ENCODE results near the gene TGM3.

The TGM3 gene

GRCh38 chr20:2295886-2296515 is at the start of gene TGM3:
TGM3 (plus strand) TSS chr20:2296001; CDS start chr20:2296064, 63 bp downstream.
- no peaks in the 10 kb centered on the region for H3K36me3 ChIP-seq (ENCODE audit: insufficient read depth, low read length)
- H3K9ac ChIP-seq (ENCODE audit: insufficient read length), result no peak within 1 kb of the TSS
- H3K4me3 ChIP-seq, result no peak within 1 kb of the TSS
- H3K9me3 ChIP-seq (ENCODE audit: low read depth, low read length), result no peaks in the 10 kb centered on the region
- no peak for DNase-seq (ENCODE audit: low read depth, low spot score)
- TF ChIP-seq EZH2 (IDR thresholded peaks at IDR 0.05) (no peak), POLR2AphosphoS5 (IDR thresholded peaks at IDR 0.05; ENCODE audit: borderline replicate concordance, low read depth, low read length) (no peak), FOXP2 (optimal IDR thresholded peaks at IDR 0.05; ENCODE audit: control extremely low read depth, extremely low read length, insufficient read depth) (no peak)
- H3K27ac ChIP-seq, result no peak within 1 kb of the TSS

GRCh38 chr20:2246069-2246491 is 49.7 kb upstream of the TGM3 start:
- no peak overlapping the region for H3K9ac ChIP-seq (ENCODE audit: insufficient read length)
- H3K36me3 ChIP-seq (ENCODE audit: insufficient read depth, low read length), result no peaks in the 10 kb centered on the region
- no peaks in the 10 kb centered on the region for H3K9me3 ChIP-seq (ENCODE audit: low read depth, low read length)
- DNase-seq (ENCODE audit: low read depth, low spot score), result no peak
- no peak overlapping the region for H3K27ac ChIP-seq
- no peak for TF ChIP-seq POLR2AphosphoS5 (IDR thresholded peaks at IDR 0.05; ENCODE audit: borderline replicate concordance, low read depth, low read length)
- no peak for TF ChIP-seq EZH2 (IDR thresholded peaks at IDR 0.05)
- TF ChIP-seq FOXP2 (optimal IDR thresholded peaks at IDR 0.05; ENCODE audit: control extremely low read depth, extremely low read length, insufficient read depth), result no peak
- H3K4me3 ChIP-seq, result 0 out of 2 replicates have a peak overlapping the region, but pooled peaks have one; percentile 21

- Histone ChIP-seq H3K4me3 (no peak overlapping the region), H3K36me3 (ENCODE audit: insufficient read depth, low read length) (no peaks in the 10 kb centered on the region), H3K9me3 (ENCODE audit: low read depth, low read length) (no peaks in the 10 kb centered on the region), H3K9ac (ENCODE audit: insufficient read length) (no peak overlapping the region), H3K27ac (no peak overlapping the region)
- DNase-seq (ENCODE audit: low read depth, low spot score), result no peak
- no peak for TF ChIP-seq EZH2 (IDR thresholded peaks at IDR 0.05)
- no peak for TF ChIP-seq FOXP2 (optimal IDR thresholded peaks at IDR 0.05; ENCODE audit: control extremely low read depth, extremely low read length, insufficient read depth)
- no peak for TF ChIP-seq POLR2AphosphoS5 (IDR thresholded peaks at IDR 0.05; ENCODE audit: borderline replicate concordance, low read depth, low read length)
These were observed 47.0 kb upstream of the TGM3 start for GRCh38 chr20:2248837-2249236.

- Histone ChIP-seq H3K9ac (ENCODE audit: insufficient read length) (no peak overlapping the region), H3K4me3 (no peak overlapping the region), H3K36me3 (ENCODE audit: insufficient read depth, low read length) (no peaks in the 10 kb centered on the region), H3K9me3 (ENCODE audit: low read depth, low read length) (no peaks in the 10 kb centered on the region), H3K27ac (no peak overlapping the region)
- TF ChIP-seq FOXP2 (optimal IDR thresholded peaks at IDR 0.05; ENCODE audit: control extremely low read depth, extremely low read length, insufficient read depth), result no peak
- TF ChIP-seq EZH2 (IDR thresholded peaks at IDR 0.05), result no peak
- no peak for TF ChIP-seq POLR2AphosphoS5 (IDR thresholded peaks at IDR 0.05; ENCODE audit: borderline replicate concordance, low read depth, low read length)
- DNase-seq (ENCODE audit: low read depth, low spot score), result no peak
These were observed 45.9 kb upstream of the TGM3 start for GRCh38 chr20:2249935-2250334.

GRCh38 chr20:2252419-2252997 is 43.3 kb upstream of the TGM3 start:
- DNase-seq (ENCODE audit: low read depth, low spot score), result no peak
- TF ChIP-seq FOXP2 (optimal IDR thresholded peaks at IDR 0.05; ENCODE audit: control extremely low read depth, extremely low read length, insufficient read depth), result no peak
- TF ChIP-seq EZH2 (IDR thresholded peaks at IDR 0.05), result no peak
- TF ChIP-seq POLR2AphosphoS5 (IDR thresholded peaks at IDR 0.05; ENCODE audit: borderline replicate concordance, low read depth, low read length), result no peak
- no peak overlapping the region for H3K27ac ChIP-seq
- H3K36me3 ChIP-seq (ENCODE audit: insufficient read depth, low read length), result no peaks in the 10 kb centered on the region
- no peak overlapping the region for H3K4me3 ChIP-seq
- H3K9ac ChIP-seq (ENCODE audit: insufficient read length), result no peak overlapping the region
- no peaks in the 10 kb centered on the region for H3K9me3 ChIP-seq (ENCODE audit: low read depth, low read length)

GRCh38 chr20:2253256-2253655 is 42.5 kb upstream of the TGM3 start:
- Histone ChIP-seq H3K4me3 (no peak overlapping the region), H3K9me3 (ENCODE audit: low read depth, low read length) (no peaks in the 10 kb centered on the region), H3K27ac (no peak overlapping the region), H3K36me3 (ENCODE audit: insufficient read depth, low read length) (no peaks in the 10 kb centered on the region), H3K9ac (ENCODE audit: insufficient read length) (no peak overlapping the region)
- TF ChIP-seq EZH2 (IDR thresholded peaks at IDR 0.05) (no peak), POLR2AphosphoS5 (IDR thresholded peaks at IDR 0.05; ENCODE audit: borderline replicate concordance, low read depth, low read length) (no peak), FOXP2 (optimal IDR thresholded peaks at IDR 0.05; ENCODE audit: control extremely low read depth, extremely low read length, insufficient read depth) (no peak)
- no peak for DNase-seq (ENCODE audit: low read depth, low spot score)

GRCh38 chr20:2254333-2254732 is 41.5 kb upstream of the TGM3 start:
- H3K4me3 ChIP-seq, result no peak overlapping the region
- no peak overlapping the region for H3K27ac ChIP-seq
- no peaks in the 10 kb centered on the region for H3K9me3 ChIP-seq (ENCODE audit: low read depth, low read length)
- DNase-seq (ENCODE audit: low read depth, low spot score), result no peak
- no peak overlapping the region for H3K9ac ChIP-seq (ENCODE audit: insufficient read length)
- no peaks in the 10 kb centered on the region for H3K36me3 ChIP-seq (ENCODE audit: insufficient read depth, low read length)
- TF ChIP-seq POLR2AphosphoS5 (IDR thresholded peaks at IDR 0.05; ENCODE audit: borderline replicate concordance, low read depth, low read length) (no peak), EZH2 (IDR thresholded peaks at IDR 0.05) (no peak), FOXP2 (optimal IDR thresholded peaks at IDR 0.05; ENCODE audit: control extremely low read depth, extremely low read length, insufficient read depth) (no peak)

- TF ChIP-seq FOXP2 (optimal IDR thresholded peaks at IDR 0.05; ENCODE audit: control extremely low read depth, extremely low read length, insufficient read depth), result no peak
- TF ChIP-seq EZH2 (IDR thresholded peaks at IDR 0.05), result no peak
- TF ChIP-seq POLR2AphosphoS5 (IDR thresholded peaks at IDR 0.05; ENCODE audit: borderline replicate concordance, low read depth, low read length), result no peak
- no peak for DNase-seq (ENCODE audit: low read depth, low spot score)
- no peak overlapping the region for H3K27ac ChIP-seq
- no peak overlapping the region for H3K9ac ChIP-seq (ENCODE audit: insufficient read length)
- H3K4me3 ChIP-seq, result no peak overlapping the region
- no peaks in the 10 kb centered on the region for H3K36me3 ChIP-seq (ENCODE audit: insufficient read depth, low read length)
- H3K9me3 ChIP-seq (ENCODE audit: low read depth, low read length), result no peaks in the 10 kb centered on the region
These were observed 39.8 kb upstream of the TGM3 start for GRCh38 chr20:2255926-2256531.
